Ureter (tissue), 1 donor: ENCODE measurements around the gene ZDHHC3. TPM values are rescaled to one million over a fixed set of nuclear protein-coding genes. Genes with fewer than 3 reads are reported as not detected.

Experiments
- DNase-seq: peaks from one replicate; pipeline ENCODE4 v3.0.0-alpha.2; 2020; ENCODE audit warnings: low spot score
- total RNA-seq: library from RNA; stranded (reverse); gene quantifications from one replicate; pipeline ENCODE4 v1.2.4, GENCODE V29; 2023
- donor health status: DM: yes; HTN: yes; CAD: no.

The ZDHHC3 gene
- total RNA-seq, 1 donor from 2014 or later: 151 TPM

GRCh38 chr3:44926921-44927320, 49.1 kb downstream of the ZDHHC3 start:
- no peak for DNase-seq

GRCh38 chr3:44926172-44926571, 49.8 kb downstream of the ZDHHC3 start:
- DNase-seq: no peak

GRCh38 chr3:44924457-44925084, 51.4 kb downstream of the ZDHHC3 start:
- DNase-seq: no peak

GRCh38 chr3:44923632-44924456, 52.1 kb downstream of the ZDHHC3 start:
- DNase-seq: no peak

- DNase-seq: no peak
These were observed 55.9 kb downstream of the ZDHHC3 start for GRCh38 chr3:44920081-44920480.

- DNase-seq: no peak
These were observed 57.4 kb downstream of the ZDHHC3 start for GRCh38 chr3:44918581-44918980.

GRCh38 chr3:44918087-44918486, 57.9 kb downstream of the ZDHHC3 start:
- DNase-seq: no peak

- DNase-seq: no peak
These were observed 60.1 kb downstream of the ZDHHC3 start for GRCh38 chr3:44915702-44916438.

GRCh38 chr3:44914936-44915335, 61.0 kb downstream of the ZDHHC3 start:
- DNase-seq: no peak

- peak; percentile 64 for DNase-seq
These were observed 62.0 kb downstream of the ZDHHC3 start for GRCh38 chr3:44913868-44914468.

GRCh38 chr3:44910693-44911092, 65.3 kb downstream of the ZDHHC3 start:
- no peak for DNase-seq

GRCh38 chr3:44909063-44909462, 66.9 kb downstream of the ZDHHC3 start:
- no peak for DNase-seq

GRCh38 chr3:44907612-44908011, 68.4 kb downstream of the ZDHHC3 start:
- no peak for DNase-seq

- no peak for DNase-seq
These were observed 69.0 kb downstream of the ZDHHC3 start for GRCh38 chr3:44906997-44907396.

- DNase-seq: no peak
These were observed 70.4 kb downstream of the ZDHHC3 start for GRCh38 chr3:44905446-44906157.

GRCh38 chr3:44903751-44904150, 72.2 kb downstream of the ZDHHC3 start:
- DNase-seq: no peak

- DNase-seq: no peak
These were observed 72.7 kb downstream of the ZDHHC3 start for GRCh38 chr3:44903314-44903713.

- no peak for DNase-seq
These were observed 73.3 kb downstream of the ZDHHC3 start for GRCh38 chr3:44902628-44903027.

- no peak for DNase-seq
These were observed 76.1 kb downstream of the ZDHHC3 start for GRCh38 chr3:44899683-44900367.

GRCh38 chr3:44896440-44896839, 79.5 kb downstream of the ZDHHC3 start:
- no peak for DNase-seq

GRCh38 chr3:44894485-44894884, 81.5 kb downstream of the ZDHHC3 start:
- no peak for DNase-seq
